Hindlimb muscle (tissue), 1 donor: ENCODE results near the gene TSC22D3. TPM values are rescaled to one million over a fixed set of nuclear protein-coding genes. Genes with fewer than 3 reads are reported as not detected.
A peak's percentile ranks its signal among the peaks of the same experiment; 100 is the strongest.
"Not testable (repeated sequence)": the region's sequence is repeated elsewhere in the genome, so short reads cannot be mapped to it uniquely, and the experiment has no call there.

Experiments
- DNase-seq: peaks from one replicate; pipeline ENCODE4 v3.0.0-alpha.2; 2013
- polyA plus RNA-seq: library from polyadenylated mRNA; unstranded; fragments of 120-200 nt; gene quantifications from one replicate; pipeline ENCODE4 v1.2.1, GENCODE V29; 2013; ENCODE audit not compliant: insufficient read length

Gene TSC22D3
- polyA plus RNA-seq, 1 donor = 43.1 TPM

- no peak for DNase-seq
These were observed 63.9 kb downstream of the TSC22D3 start for GRCh38 chrX:107711521-107712181.

GRCh38 chrX:107710617-107711391, 64.8 kb downstream of the TSC22D3 start:
- peak; percentile 73 for DNase-seq

GRCh38 chrX:107709266-107709806, 66.3 kb downstream of the TSC22D3 start:
- DNase-seq = no peak

- DNase-seq = no peak
These were observed 66.8 kb downstream of the TSC22D3 start for GRCh38 chrX:107708762-107709161.

GRCh38 chrX:107707866-107708265, 67.7 kb downstream of the TSC22D3 start:
- DNase-seq = no peak

- DNase-seq = no peak
These were observed 69.3 kb downstream of the TSC22D3 start for GRCh38 chrX:107706309-107706708.

GRCh38 chrX:107704587-107704986, 71.0 kb downstream of the TSC22D3 start:
- no peak for DNase-seq

GRCh38 chrX:107704181-107704580, 71.4 kb downstream of the TSC22D3 start:
- no peak for DNase-seq

GRCh38 chrX:107701493-107702121, 74.0 kb downstream of the TSC22D3 start:
- no peak for DNase-seq

GRCh38 chrX:107700790-107701189, 74.8 kb downstream of the TSC22D3 start:
- no peak for DNase-seq

- no peak for DNase-seq
These were observed 75.2 kb downstream of the TSC22D3 start for GRCh38 chrX:107700317-107700774.

- no peak for DNase-seq
These were observed 76.0 kb downstream of the TSC22D3 start for GRCh38 chrX:107699616-107700015.

- DNase-seq = no peak
These were observed 84.6 kb downstream of the TSC22D3 start for GRCh38 chrX:107691024-107691448.

GRCh38 chrX:107687445-107687844, 88.1 kb downstream of the TSC22D3 start:
- no peak for DNase-seq

- no peak for DNase-seq
These were observed 88.8 kb downstream of the TSC22D3 start for GRCh38 chrX:107686792-107687191.

- DNase-seq = no peak
These were observed 89.6 kb downstream of the TSC22D3 start for GRCh38 chrX:107686026-107686425.

GRCh38 chrX:107685586-107685985, 90.0 kb downstream of the TSC22D3 start:
- DNase-seq = not testable (repeated sequence)

GRCh38 chrX:107684956-107685385, 90.6 kb downstream of the TSC22D3 start:
- DNase-seq = no peak

GRCh38 chrX:107683931-107684330, 91.7 kb downstream of the TSC22D3 start:
- no peak for DNase-seq

- DNase-seq = no peak
These were observed 92.3 kb downstream of the TSC22D3 start for GRCh38 chrX:107683124-107683895.

- DNase-seq = no peak
These were observed 93.3 kb downstream of the TSC22D3 start for GRCh38 chrX:107682256-107682655.
